SKM-1 treated with dmso at 0.1 percent for 144 hours (cell line): ENCODE results near the gene BATF3.
A peak's percentile ranks its signal among the peaks of the same experiment; 100 is the strongest.

Experiments
- DNase-seq: peaks from one replicate; lab custom pipeline; 2025; ENCODE audit not compliant: unreplicated experiment; lab: John Stamatoyannopoulos, UW

Gene BATF3

DNA sequence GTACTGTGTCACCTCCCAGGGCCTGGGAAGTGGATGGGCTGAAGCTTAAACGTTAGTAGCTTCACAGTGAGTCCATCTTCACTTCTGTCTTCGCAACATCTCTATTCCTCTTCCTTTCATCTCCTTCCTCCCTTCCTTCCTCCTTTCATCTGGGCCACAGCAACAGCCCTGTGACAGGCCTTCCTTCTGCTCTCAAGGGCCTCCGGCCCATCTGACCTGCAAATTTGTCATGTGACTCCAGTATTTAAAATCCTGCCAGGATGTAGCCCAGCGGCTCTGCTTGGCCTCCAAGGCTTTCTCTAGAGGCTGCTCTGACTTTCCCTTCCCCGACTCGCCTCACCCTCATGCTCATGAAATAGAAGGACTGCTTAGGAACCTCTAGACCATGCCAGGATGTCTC, 10.9 kb upstream of the BATF3 start:
- DNase-seq: peak; percentile 28

- no peak for DNase-seq
These were observed 4.4 kb upstream of the BATF3 start for GRCh38 chr1:212703991-212704564.

DNA sequence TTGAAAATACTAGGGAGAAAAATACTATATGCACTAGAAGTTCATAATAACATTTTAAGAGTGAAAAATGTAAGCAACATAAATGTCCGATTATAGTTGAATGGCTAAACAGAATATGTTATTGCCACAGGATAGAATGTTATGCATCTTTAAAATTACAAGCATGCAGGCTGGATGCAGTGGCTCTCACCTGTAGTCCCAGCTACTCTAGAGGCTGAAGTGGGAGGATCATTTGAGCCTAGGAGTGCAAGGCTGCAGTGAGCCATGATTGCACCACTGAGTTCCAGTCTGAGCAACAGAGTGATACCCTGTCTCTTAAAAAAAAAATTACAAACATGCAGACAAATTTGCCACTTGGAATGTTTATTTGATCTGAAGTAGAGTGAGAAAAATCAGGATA, 3.0 kb upstream of the BATF3 start:
- DNase-seq: no peak

DNA sequence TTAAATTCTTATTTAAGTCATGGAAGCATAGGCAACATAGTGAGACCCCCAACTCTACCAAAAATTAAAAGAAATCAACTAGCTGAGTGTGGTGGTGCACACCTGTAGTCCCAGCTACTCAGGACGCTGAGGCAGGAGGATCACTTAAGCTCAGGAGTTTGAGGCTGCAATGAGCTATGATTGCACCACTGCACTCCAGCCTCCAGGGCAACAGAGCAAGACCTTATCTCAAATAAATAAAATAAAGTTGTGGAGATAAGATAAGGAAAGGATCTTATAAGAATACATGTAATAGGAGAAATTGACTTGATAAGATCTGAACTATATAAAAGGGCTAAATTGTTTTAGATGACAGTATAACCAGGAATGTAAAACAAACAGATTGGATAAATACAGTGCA, 2.3 kb upstream of the BATF3 start:
- no peak for DNase-seq

DNA sequence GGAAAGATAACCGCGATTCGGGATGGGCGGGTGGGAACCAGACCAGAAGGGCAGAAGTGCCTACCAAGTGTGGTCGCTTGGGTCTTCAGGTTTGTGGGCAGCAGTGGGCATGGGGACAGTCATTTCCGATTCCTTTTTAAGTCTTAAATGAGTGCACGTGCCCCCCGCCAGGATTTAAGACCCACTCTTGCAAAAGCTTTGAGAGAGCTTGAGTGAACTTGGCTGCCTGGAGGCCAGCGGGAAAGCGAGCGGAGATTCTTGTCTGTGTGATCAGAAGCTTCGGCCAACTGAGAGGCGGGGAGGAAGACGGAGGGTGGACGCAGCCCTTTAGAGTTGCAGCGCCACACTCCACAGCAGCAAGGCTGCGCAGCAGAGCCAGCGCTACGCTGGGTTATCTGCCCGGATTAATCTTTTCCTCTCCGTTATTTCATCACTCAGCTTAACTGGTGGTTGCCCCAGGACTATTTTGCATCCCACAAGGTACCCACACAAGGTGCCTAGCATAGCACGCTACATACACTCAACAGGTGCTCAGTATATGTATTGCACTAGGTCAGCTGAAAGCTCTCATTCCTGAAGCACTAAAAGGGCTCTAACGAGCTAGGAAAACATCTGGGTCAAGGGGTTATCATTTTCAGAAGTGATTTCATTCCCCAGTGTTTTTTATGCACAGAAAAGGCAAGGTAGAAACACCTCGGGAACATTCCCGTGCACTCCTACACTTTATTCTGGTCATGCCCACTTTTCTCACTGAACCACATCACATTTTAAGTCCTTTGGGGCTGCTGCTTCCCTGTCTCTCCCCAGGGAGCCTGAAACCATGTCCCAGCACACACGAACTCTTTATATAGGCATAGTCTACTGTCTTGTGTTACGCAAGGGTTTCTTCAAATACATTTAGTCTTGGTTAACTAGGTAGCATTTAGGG, 1.5 kb upstream of the BATF3 start:
- peak; percentile 58 for DNase-seq

- DNase-seq: no peak
These were observed 717 bp upstream of the BATF3 start for GRCh38 chr1:212700223-212700891.

DNA sequence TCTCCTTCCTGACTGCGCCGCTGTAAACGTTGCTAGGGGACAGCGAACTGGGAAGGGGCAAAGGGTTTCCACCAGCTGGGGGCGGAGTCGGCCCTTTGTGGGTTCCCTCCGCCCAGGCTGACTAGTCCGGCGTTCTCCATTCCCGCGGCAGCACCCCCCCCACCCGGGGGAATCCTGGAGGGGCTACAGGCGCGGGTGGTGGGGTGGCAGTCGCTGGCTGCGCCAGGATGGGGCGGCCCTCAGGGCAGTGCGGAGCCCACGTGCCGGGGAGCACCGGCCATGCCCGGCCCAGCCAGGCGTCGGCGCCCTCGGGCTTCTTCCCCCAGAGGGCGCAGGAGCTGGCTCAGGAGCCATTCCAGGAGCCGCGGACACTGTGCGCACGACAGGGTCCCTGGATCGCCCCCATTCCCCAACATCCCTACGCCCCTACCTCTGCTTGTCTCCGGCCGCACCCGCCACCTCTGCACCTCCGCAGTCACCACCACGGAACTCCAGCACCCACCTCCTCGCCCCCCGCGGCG, 476 bp downstream of the BATF3 start:
- peak; percentile 74 for DNase-seq

GRCh38 chr1:212698467-212699103, 1.1 kb downstream of the BATF3 start:
- no peak for DNase-seq

- DNase-seq: no peak
These were observed 2.8 kb downstream of the BATF3 start for GRCh38 chr1:212696721-212697331.

DNA sequence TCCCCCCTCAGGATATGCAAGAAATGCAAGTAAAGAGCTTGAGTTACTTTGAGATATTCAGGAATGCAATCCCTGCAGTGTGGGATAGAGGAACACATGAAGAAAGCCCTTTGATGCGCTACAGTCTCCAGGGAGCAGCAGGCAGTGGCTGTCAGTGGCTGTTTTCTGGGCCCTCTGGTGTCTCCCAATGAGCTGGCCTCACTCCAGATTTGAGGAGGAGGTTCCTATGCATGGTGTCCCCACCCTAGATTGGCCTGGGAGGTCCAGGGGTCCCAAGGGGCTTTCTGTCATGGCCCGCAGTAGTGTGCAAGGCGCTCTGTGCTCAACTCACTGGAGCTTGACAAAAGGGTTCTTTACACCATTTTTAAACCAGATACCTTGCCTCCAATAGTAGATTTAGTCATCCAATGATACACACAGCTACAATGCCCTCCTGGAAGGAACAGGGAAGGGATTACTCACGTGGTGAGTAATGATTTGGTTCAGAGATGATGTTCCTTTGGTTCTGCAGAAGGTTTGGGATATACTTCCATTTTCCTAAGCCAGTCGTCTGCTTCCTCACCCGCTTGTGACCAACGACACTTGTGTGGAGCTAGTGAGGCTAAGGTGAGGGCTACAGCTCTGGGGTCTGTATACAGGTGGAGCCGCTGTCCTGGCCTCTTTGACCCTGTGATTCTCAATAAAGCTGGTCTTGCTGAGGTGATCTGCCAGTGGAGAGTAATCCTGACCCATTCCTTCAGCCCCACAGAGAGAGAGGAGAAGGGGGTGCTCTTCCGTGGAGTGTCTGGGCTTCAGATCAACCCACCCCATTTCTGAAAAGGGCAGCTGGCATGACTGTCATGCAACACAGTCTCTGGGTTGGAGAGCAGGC, 6.6 kb downstream of the BATF3 start:
- DNase-seq: no peak

- no peak for DNase-seq
These were observed 8.0 kb downstream of the BATF3 start for GRCh38 chr1:212691561-212692071.

DNA sequence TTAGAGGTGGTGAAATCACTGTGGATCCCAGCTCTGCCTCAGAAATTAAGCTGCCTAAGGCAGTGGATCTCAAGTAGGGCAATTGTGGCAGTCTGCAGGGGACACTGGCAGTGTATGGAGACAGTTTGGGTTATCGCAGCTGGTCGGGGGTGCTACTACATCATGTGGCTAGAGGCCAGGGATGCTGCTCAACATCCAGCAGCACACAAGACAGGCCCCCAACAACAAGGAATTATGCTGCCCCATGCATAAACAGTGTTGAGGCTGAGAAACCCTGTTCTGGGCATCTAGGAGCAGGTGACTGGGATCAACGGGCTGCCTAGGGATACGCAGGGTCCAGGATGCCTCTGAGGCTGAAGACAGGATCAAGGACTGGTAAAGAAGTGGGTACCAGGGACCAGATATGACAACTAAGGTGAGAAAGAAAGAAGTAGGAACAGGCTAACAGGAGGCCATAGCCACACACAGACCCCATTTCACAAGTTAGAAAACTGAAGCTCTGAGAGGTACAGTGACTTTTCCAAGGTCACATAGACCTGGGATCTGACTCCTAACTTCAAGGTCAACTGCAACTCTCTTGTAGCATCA, 8.7 kb downstream of the BATF3 start:
- DNase-seq: no peak

- DNase-seq: no peak
These were observed 9.7 kb downstream of the BATF3 start for GRCh38 chr1:212689758-212690529.

DNA sequence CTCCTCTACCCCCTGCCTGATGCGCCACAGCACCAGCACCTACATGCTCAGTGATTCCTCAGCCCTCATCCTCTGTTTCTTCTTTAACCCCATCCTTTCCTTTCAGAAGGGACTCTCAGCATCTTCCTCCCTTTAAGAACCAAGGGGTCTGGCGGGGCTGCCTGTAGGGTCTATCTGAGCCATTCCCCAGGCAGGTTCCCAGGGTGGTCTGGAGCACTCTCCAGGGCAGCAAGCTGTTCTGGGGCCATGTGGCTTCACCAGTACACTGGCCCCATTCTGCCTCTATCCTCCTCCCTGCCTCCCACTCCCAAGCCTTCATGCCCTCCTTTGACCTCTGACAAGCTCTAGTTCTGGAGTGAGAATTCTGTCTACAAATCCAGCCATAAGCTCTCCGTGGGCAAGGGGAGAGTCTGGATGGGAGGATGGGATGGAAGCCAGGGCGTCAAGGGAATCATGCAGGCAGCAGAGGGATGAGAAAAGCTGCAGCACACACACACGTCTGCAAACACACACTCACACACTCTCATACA, 10.4 kb downstream of the BATF3 start:
- DNase-seq: no peak

DNA sequence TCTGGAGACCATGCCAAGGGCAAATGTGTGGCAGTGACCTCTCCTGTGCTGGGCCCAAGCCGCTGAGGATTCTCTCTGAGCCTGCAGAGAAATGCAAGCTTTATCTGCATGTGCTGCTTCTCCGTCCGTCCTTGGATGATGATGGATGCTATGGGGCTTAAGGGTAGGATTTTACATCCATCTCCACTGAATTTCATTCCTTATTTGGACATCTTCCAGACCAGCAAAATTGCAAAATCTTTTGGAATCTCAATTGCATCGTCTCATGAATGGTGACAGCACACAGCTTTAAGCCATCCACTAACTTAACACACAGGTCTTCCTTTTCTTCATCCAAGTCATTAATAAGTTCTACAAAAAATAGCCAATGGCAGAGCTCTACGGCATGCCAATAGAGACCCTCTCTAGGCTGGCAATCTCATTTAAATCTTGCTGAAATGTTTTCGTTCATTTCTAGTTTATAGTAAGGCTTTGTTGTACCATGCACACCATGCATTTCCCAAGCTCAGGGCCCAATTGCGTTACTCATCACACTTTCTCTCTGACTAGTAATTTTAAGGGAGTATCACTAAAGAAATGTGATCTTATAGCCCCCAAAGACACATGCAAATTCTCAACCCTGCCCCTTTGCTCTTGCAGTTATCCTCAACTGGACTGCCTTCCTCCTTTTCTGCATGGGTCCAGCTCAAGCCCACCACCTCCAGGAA, 11.1 kb downstream of the BATF3 start:
- DNase-seq: no peak

DNA sequence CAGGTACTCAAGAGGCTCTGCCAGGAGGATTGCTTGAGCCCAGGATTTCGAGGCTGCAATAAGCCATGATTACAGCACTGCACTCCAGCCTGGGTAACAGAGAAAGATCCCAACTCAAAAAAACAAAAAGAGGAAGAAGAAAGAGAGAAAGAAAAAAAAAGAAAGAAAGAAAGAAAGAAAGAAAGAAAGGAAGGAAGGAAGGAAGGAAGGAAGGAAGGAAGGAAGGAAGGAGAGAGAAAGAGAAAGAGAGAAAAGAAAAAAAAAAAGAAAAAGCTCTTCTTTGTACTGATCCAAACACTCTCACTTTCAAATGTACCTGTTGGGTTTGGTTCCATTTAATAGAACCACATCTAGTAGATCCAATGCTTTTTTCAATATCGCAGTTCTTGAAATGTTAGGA, 11.8 kb downstream of the BATF3 start:
- no peak for DNase-seq

GRCh38 chr1:212686591-212686990, 13.0 kb downstream of the BATF3 start:
- DNase-seq: no peak

- DNase-seq: no peak
These were observed 13.6 kb downstream of the BATF3 start for GRCh38 chr1:212686069-212686468.
